Caki2 (cell line): ENCODE measurements around the gene SUOX. TPM values are rescaled to one million over a fixed set of nuclear protein-coding genes. Genes with fewer than 3 reads are reported as not detected.
A peak's percentile ranks its signal among the peaks of the same experiment; 100 is the strongest.

ENCODE experiments used
- DNase-seq: peaks from one replicate; pipeline ENCODE4 v3.0.0-alpha.2; 2015; ENCODE audit warnings: low read depth
- in situ Hi-C: cut with HindIII; loops from 2 replicates; pipeline ENCODE4 v1.10.0; 2016; ENCODE audit warnings: low sequenced_read_pairs, low pct_unique_long_range_greater_than_20kb, mixed read lengths
- total RNA-seq: library from RNA; depleted of rRNA; stranded (reverse); fragments of >200 nt; shearing (Covaris generic); gene quantifications from 2 replicates; pipeline ENCODE4 v1.2.3, GENCODE V29; 2014; ENCODE audit warnings: low replicate concordance

Gene SUOX
- total RNA-seq, 1 experiment from 2014 or later: 25.3 TPM

GRCh38 chr12:56010111-56010570 lies 13.1 kb downstream of the SUOX start:
- DNase-seq: no peak
- in situ Hi-C loops: no loop called here

GRCh38 chr12:56011509-56012090 lies 14.5 kb downstream of the SUOX start:
- in situ Hi-C loops: no loop called here
- no peak for DNase-seq

- no peak for DNase-seq
- in situ Hi-C loops: no loop called here
Measured at GRCh38 chr12:56013482-56013881, 16.4 kb downstream of the SUOX start.

DNA sequence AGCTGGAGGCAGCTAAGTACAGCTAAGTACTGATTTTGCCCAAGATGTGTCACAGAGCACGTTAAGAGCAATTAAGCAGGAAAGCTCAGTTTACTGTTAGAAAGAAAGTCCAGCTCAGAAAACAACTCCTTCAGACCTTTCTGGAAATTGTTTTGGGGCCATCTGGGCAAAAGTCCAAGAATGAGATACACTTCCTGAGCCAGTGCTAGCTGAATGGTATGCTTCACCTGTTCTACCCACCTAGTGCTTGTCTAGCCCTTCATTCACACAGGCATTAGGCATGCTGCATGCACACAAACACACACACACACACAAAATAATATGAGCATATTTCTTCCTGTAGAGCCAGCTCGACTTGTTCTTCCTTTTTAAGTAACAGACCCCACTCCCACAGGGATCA lies 17.1 kb downstream of the SUOX start:
- in situ Hi-C loops: no loop called here
- DNase-seq: no peak

DNA sequence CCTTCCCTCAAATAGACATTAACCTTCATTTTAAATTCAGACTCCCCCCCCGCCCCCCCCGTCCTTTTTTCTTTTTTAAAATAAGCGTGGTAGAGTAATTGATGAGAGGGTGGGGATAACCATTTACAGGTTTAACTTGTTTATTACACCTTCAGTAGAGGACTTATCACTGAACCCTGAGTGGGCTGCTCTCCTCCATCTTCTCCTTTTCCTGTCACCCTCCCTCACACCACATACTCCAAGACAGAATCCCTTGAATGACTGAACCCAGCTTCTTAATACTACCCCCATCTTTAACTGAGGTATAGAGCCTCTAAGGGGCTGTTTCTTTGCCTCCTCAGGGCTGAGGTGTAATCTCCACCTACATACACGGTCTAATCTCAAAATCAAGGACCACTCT lies 20.1 kb downstream of the SUOX start:
- in situ Hi-C loops: no loop called here
- no peak for DNase-seq

DNA sequence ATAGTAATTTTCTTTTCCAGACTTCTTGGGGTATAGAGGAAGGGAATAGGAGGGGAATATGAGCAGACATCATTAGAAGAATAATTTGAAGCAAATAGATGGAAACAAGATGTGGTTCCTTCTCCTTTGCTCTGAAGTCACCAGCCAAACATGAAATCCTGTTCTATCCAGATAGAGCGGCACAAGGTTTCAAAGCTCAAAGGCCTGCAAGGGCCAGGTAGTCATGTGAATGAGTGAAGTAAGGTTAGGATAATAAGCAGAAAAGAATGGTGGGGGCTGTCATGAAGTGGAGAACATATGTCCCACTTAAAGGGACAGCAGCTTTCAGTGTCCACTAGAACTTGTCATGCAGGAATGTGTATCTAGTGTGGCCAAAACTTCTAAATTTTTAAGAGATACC lies 21.3 kb downstream of the SUOX start:
- in situ Hi-C loops: no loop called here
- no peak for DNase-seq

- no peak for DNase-seq
- in situ Hi-C loops: no loop called here
Measured at GRCh38 chr12:56020423-56021184, 23.5 kb downstream of the SUOX start, which contains the start of gene IKZF4. IKZF4 (plus strand) TSS chr12:56021043; CDS start chr12:56021494, 451 bp downstream.

DNA sequence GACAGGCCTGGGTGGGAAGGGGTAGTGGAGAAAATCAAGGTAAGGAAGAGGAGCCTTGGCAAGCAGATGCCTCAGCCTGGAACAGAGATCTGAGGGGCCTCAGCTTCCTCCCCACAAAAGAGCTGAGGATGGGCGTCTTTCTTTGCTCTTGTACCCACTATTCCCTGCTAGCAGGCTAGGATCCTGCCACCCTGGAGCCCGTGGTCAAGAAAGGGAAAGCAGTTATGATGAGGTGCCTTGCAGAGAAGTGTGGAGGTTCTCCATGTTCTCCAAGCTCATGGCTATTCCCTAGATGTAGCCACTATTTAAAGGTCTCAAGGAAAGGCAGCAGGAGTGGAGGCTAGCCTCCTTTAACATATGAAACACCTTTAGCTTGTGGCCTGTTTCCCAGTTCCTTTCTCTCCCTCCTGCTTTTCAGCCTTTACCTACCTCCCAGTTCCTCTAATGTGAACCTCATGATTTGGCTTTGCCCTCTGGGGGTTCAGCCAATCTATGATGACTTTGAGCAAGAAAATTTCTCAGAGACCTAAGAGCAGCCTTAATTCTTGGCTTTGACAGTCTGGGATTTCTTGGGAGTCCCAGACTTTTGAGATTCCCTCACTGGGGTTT lies 24.9 kb downstream of the SUOX start:
- in situ Hi-C loops: no loop called here

DNA sequence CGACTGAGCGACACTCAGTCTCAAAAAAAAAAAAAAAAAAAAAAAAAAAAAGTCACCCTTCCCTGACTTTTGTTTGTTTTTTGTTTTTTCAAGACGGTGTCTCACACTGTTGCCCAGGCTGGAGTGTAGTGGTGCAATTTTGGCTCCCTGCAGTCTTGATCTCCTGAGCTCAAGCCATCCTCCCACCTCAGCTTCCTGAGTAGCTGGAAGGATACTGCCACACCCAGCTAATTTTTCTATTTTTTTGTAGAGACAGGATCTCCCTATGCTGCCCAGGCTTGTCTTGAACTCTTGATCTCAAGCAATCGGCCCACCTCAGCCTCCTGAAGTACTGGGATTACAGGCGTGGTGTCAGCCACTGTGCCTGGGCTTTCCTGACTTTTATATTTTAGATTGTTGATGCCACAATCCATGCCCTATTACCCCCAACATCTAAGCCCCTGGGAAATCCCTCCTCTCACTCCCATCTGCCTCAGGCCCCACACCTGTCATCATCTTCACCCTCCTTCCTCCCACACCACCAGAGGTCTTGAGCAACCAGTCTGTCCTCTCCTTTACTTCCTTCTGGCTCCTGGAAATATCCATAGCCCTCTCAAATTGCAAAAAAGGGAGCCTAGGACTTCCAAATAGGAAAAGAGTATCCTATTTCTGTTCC lies 31.6 kb downstream of the SUOX start:
- in situ Hi-C loops: no loop called here
- DNase-seq: no peak

More for the DNA sequence above, 24.9 kb downstream of the SUOX start:
- no peak for DNase-seq

GRCh38 chr12:56029166-56029519 lies 32.1 kb downstream of the SUOX start:
- DNase-seq: no peak
- in situ Hi-C loops: no loop called here

- peak; percentile 44 for DNase-seq
- in situ Hi-C loops: no loop called here
Measured at GRCh38 chr12:56029666-56030293, 32.7 kb downstream of the SUOX start.

DNA sequence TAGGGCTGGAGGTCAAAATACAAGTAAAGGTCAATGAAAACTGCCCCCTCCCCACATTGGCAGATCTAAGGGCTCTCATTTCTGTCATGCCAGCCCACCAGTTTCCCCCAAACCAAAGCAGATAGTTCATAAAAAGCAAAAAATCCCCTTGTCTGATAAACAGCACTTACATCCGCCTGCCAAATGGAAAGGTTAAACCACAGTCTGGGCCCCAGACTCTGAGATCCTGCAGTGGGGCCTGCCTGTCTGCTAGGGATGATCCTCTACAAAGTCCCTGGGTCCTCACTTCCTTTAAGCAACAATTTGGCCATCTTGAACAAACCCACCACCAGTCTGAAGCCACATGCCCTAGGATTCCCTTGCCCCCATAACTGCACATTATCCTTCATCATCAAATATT lies 34.9 kb downstream of the SUOX start:
- in situ Hi-C loops: no loop called here
- DNase-seq: no peak

DNA sequence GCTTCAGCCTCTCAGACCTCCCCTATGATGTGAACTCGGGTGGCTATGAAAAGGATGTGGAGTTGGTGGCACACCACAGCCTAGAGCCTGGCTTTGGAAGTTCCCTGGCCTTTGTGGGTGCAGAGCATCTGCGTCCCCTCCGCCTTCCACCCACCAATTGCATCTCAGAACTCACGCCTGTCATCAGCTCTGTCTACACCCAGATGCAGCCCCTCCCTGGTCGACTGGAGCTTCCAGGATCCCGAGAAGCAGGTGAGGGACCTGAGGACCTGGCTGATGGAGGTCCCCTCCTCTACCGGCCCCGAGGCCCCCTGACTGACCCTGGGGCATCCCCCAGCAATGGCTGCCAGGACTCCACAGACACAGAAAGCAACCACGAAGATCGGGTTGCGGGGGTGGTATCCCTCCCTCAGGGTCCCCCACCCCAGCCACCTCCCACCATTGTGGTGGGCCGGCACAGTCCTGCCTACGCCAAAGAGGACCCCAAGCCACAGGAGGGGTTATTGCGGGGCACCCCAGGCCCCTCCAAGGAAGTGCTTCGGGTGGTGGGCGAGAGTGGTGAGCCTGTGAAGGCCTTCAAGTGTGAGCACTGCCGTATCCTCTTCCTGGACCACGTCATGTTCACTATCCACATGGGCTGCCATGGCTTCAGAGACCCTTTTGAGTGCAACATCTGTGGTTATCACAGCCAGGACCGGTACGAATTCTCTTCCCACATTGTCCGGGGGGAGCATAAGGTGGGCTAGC lies 37.7 kb downstream of the SUOX start:
- in situ Hi-C loops: no loop called here
- no peak for DNase-seq

DNA sequence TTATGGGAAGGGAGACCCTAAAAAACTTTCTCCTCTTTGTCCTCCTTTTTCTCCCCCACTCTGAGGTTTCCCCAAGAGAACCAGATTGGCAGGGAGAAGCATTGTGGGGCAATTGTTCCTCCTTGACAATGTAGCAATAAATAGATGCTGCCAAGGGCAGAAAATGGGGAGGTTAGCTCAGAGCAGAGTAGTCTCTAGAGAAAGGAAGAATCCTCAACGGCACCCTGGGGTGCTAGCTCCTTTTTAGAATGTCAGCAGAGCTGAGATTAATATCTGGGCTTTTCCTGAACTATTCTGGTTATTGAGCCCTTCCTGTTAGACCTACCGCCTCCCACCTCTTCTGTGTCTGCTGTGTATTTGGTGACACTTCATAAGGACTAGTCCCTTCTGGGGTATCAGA lies 40.1 kb downstream of the SUOX start:
- in situ Hi-C loops: no loop called here
- no peak for DNase-seq

- in situ Hi-C loops: no loop called here
- DNase-seq: no peak
Measured at GRCh38 chr12:56038022-56038655, 41.1 kb downstream of the SUOX start.

DNA sequence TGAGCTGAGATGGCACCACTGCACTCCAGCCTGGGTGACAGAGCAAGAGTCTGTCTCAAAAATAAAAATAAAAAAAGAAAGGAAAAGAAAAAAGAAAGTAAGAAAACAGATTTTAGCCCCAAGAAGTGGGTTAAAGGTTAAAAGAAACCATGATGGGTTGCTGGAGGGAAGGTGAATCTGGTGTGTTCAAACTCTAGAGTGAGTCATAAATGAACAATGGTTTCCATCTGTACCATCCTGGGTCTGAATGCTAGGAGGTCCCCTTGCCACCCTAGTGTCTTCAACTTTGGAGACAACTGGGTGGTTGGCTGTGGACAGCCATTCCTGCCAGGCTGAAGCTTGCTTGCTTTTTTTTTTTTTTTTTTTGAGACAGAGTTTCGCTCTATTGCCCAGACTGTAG lies 43.1 kb downstream of the SUOX start:
- DNase-seq: no peak

DNA sequence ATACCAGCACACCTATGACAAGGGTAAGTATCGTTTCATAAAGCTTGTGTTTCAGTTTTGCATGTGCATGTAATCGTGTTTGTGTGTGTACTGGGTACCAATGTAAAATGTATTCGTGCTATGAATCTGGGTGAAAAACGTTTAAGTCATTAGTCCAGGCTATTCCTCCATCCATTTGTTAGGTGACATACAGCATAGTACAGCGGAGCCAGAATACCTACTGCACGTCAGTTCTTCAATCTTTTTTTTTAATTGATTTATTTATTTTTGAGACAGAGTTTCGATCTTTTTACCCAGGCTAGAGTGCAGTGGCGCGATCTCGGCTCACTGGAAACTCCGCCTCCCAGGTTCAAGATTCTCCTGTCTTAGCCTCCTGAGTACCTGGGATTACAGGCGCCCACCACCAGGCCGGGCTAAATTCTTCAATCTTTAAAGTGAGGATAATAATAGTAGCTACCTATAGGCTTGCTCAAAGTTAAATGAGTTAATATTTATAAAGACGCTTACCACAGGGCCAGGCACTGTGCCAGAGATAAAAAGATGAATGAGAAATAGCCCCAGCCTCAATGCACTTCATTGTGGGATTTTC lies 44.0 kb downstream of the SUOX start:
- no peak for DNase-seq
- in situ Hi-C loops: no loop called here

More for the DNA sequence above, 43.1 kb downstream of the SUOX start:
- in situ Hi-C loops: no loop called here
